Kidney (tissue), 14 donors: ENCODE results near the gene KCNK7. TPM values are rescaled to one million over a fixed set of nuclear protein-coding genes. Genes with fewer than 3 reads are reported as not detected.

Experiments
- DNase-seq, 5 donors: peaks; one replicate each; pipeline ENCODE4 v3.0.0-alpha.2; 2013 to 2020
- FAIRE-seq: peaks from 2 replicates; lab custom pipeline; 2012; peaks lifted over from hg19 to GRCh38; lab: Jason Lieb, UNC
- H3K27ac ChIP-seq, 2 donors: one replicate each; pipeline ENCODE4 v1.7.0; 2013; ENCODE audit warnings: low read depth in 2 of 2, low read length in 2 of 2, inconsistent platforms in 1 of 2
- H3K27me3 ChIP-seq: one replicate; pipeline ENCODE4 v1.7.1; 2013; ENCODE audit warnings: low read length, inconsistent platforms; ENCODE audit not compliant: control insufficient read depth, insufficient read depth
- H3K36me3 ChIP-seq, 3 donors: one replicate each; pipeline versions ENCODE4 v1.7.0 to v1.7.1; 2013; ENCODE audit warnings: low read length in 3 of 3, control low read depth in 1 of 3, inconsistent platforms in 1 of 3; ENCODE audit not compliant: insufficient read depth in 3 of 3, control insufficient read depth in 2 of 3
- H3K4me1 ChIP-seq, 3 donors: one replicate each; pipeline versions ENCODE4 v1.7.0 to v1.7.1; 2013; ENCODE audit warnings: low read length in 3 of 3, inconsistent platforms in 1 of 3, low read depth in 1 of 3; ENCODE audit not compliant: control insufficient read depth in 2 of 3, insufficient read depth in 2 of 3
- H3K4me3 ChIP-seq, 3 donors: one replicate each; pipeline versions ENCODE4 v1.7.0 to v1.8.1; 2013; ENCODE audit warnings: low read length in 3 of 3, control low read depth in 1 of 3, inconsistent platforms in 1 of 3
- H3K9ac ChIP-seq, 3 donors: one replicate each; pipeline versions ENCODE4 v1.7.0 to v1.7.1; 2013; ENCODE audit warnings: low read length in 3 of 3, control low read depth in 1 of 3, inconsistent platforms in 1 of 3
- H3K9me3 ChIP-seq, 3 donors: one replicate each; pipeline versions ENCODE4 v1.7.0 to v1.7.1; 2013; ENCODE audit warnings: low read length in 3 of 3, control low read depth in 1 of 3, inconsistent platforms in 1 of 3; ENCODE audit not compliant: control insufficient read depth in 2 of 3, insufficient read depth in 1 of 3
- intact Hi-C: fragments of 100-400 bp; cut with DNase I; formaldehyde crosslinking; loops from one replicate; pipeline ENCODE4 v1.11.1; 2022
- polyA plus RNA-seq: library from polyadenylated mRNA; stranded (reverse); fragments of 350-450 nt; fragmentation: Illumina TruSeq; extraction: RNeasy Lipid Tissue Mini Kit (QIAGEN cat#74804); gene quantifications from one replicate; pipeline ENCODE4 v1.2.3, GENCODE V29; 2014; ENCODE audit warnings: low read depth, low replicate concordance; ENCODE audit not compliant: insufficient read depth
- total RNA-seq: library from RNA; stranded (reverse); fragmentation: NEBNext Ultra II Directional; extraction: Animal tissue kit (Norgen Biotek cat#: 25700); gene quantifications from one replicate; pipeline ENCODE4 v1.2.1, GENCODE V29; 2021
- TF ChIP-seq, protein P1 (sequence below): IDR thresholded peaks from 3 replicates; pipeline ENCODE4 v1.5.1; 2012; ENCODE audit warnings: mild to moderate bottlenecking, moderate library complexity, borderline replicate concordance; ENCODE audit not compliant: insufficient read depth; ENCODE audit errors: extremely low read depth
- donor health status: control.
- donor health status: control.
- donor health status: control.
- donor health status: control.
- donor health status: control.
- donor health status: DM: yes; HTN: yes; CAD: no.
- donor health status: Normal renal cell carcinoma (clear cell type).

Gene KCNK7
- total and polyA plus RNA-seq, 2 donors from 2014 or later, result 0.25 TPM; not detected in 1

GRCh38 chr11:65588199-65589054 is 7.2 kb downstream of the KCNK7 start:
- FAIRE-seq (no peak), DNase-seq (peak in 2 of 5 donors; percentile 51 to 84)
- H3K4me1 ChIP-seq, result peaks cover 0 to 10% (median 0%) of the 10 kb centered on the region in 3 donors
- H3K9me3 ChIP-seq, result no peaks in the 10 kb centered on the region
- intact Hi-C loops, result no loop called here
- no peaks in the 10 kb centered on the region for H3K36me3 ChIP-seq
- no peak overlapping the region for H3K27ac ChIP-seq
- H3K9ac ChIP-seq, result no peak overlapping the region
- H3K4me3 ChIP-seq, result no peak overlapping the region
- H3K27me3 ChIP-seq, result no peaks in the 10 kb centered on the region
- TF ChIP-seq, protein P1, sequence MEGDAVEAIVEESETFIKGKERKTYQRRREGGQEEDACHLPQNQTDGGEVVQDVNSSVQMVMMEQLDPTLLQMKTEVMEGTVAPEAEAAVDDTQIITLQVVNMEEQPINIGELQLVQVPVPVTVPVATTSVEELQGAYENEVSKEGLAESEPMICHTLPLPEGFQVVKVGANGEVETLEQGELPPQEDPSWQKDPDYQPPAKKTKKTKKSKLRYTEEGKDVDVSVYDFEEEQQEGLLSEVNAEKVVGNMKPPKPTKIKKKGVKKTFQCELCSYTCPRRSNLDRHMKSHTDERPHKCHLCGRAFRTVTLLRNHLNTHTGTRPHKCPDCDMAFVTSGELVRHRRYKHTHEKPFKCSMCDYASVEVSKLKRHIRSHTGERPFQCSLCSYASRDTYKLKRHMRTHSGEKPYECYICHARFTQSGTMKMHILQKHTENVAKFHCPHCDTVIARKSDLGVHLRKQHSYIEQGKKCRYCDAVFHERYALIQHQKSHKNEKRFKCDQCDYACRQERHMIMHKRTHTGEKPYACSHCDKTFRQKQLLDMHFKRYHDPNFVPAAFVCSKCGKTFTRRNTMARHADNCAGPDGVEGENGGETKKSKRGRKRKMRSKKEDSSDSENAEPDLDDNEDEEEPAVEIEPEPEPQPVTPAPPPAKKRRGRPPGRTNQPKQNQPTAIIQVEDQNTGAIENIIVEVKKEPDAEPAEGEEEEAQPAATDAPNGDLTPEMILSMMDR, result peak; percentile 50

DNA sequence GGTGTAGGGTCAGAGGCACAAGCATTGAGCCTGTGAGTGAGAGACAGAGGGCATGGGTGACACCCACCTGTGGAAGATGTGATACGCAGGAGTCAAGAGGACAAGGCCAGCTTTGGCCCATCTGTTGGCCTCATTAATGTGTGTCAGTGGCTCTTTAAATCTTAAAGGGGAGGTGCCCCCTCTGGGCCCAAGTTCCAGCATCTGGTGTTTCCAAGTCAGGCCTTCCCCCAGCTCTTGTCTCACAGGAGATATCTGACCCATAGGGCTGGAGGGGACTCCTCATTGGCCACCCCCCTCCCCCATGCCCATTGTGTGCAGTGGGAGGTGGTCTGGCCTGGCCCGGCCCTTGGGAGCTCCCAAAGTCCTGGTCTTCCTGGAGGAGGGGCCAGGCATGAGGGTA is 8.9 kb downstream of the KCNK7 start:
- Histone ChIP-seq H3K9me3 (no peaks in the 10 kb centered on the region), H3K9ac (no peak overlapping the region), H3K4me1 (peaks cover 0 to 9% (median 0%) of the 10 kb centered on the region in 3 donors), H3K27ac (no peak overlapping the region), H3K27me3 (no peaks in the 10 kb centered on the region), H3K36me3 (no peaks in the 10 kb centered on the region), H3K4me3 (no peak overlapping the region)
- intact Hi-C loops, result no loop called here
- TF ChIP-seq, protein P1, result no peak
- no peak for FAIRE-seq
- DNase-seq, result peak in 2 of 5 donors; percentile 50 to 68

- no peaks in the 10 kb centered on the region for H3K9me3 ChIP-seq
- FAIRE-seq (no peak), DNase-seq (no peak)
- H3K27me3 ChIP-seq, result no peaks in the 10 kb centered on the region
- TF ChIP-seq, protein P1, result no peak
- H3K4me1 ChIP-seq, result peaks cover 0 to 9% (median 0%) of the 10 kb centered on the region in 3 donors
- no peak overlapping the region for H3K4me3 ChIP-seq
- no peaks in the 10 kb centered on the region for H3K36me3 ChIP-seq
- H3K9ac ChIP-seq, result no peak overlapping the region
- intact Hi-C loops, result no loop called here
- H3K27ac ChIP-seq, result no peak overlapping the region
These were observed 9.4 kb downstream of the KCNK7 start for GRCh38 chr11:65586247-65586630.
